GM18502 (cell line): ENCODE results near the gene GPR146.
A peak's percentile ranks its signal among the peaks of the same experiment; 100 is the strongest.
"Not testable (repeated sequence)": the region's sequence is repeated elsewhere in the genome, so short reads cannot be mapped to it uniquely, and the experiment has no call there.

Source experiments
- ATAC-seq: cut with Tn5 transposase; IDR thresholded peaks from one replicate; pipeline ENCODE4 v1.9.1; 2021; ENCODE audit warnings: mild to moderate bottlenecking; ENCODE audit not compliant: unreplicated experiment, poor library complexity

Gene GPR146

DNA sequence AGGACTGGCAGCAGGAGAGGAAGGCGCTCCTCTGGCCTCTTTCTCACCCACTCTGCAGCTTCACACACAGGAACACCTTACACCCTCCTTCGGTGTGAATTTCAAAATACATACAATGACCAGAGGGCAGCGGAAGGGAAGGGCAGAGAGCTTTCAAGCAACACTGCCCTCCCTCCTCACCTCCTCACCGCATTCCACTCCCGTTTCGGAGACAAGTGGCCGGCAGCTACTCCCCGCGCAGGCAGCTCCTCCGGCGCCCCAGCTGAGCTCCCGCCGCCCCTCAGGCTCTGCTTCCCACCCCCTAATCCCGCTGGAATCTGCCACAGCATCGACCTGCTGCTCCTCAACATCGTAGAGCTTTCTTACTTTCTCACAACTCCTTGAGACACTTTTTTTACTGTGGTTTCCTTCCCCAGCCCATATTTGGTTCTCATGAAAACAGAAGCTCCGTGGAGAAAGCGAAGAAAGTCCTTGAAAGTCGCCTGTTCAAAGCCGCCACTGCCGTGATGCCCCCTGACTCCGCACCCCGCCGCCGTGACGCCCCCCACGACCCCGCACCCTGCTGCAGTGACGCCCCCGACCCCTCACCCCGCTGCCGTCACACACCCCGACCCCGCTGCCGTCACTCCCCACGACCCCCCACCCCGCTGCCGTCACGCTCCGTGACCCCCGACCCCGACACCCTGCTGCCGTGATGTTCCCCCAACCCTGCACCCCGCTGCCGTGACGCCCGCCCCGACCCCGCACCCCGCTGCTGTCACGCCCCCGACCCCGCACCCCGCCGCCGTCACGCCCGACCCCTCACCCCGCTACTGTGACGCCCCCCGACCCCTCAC lies 29.0 kb downstream of the GPR146 start:
- no peak for ATAC-seq

GRCh38 chr7:1074018-1074417 lies 29.7 kb downstream of the GPR146 start:
- not testable (repeated sequence) for ATAC-seq

DNA sequence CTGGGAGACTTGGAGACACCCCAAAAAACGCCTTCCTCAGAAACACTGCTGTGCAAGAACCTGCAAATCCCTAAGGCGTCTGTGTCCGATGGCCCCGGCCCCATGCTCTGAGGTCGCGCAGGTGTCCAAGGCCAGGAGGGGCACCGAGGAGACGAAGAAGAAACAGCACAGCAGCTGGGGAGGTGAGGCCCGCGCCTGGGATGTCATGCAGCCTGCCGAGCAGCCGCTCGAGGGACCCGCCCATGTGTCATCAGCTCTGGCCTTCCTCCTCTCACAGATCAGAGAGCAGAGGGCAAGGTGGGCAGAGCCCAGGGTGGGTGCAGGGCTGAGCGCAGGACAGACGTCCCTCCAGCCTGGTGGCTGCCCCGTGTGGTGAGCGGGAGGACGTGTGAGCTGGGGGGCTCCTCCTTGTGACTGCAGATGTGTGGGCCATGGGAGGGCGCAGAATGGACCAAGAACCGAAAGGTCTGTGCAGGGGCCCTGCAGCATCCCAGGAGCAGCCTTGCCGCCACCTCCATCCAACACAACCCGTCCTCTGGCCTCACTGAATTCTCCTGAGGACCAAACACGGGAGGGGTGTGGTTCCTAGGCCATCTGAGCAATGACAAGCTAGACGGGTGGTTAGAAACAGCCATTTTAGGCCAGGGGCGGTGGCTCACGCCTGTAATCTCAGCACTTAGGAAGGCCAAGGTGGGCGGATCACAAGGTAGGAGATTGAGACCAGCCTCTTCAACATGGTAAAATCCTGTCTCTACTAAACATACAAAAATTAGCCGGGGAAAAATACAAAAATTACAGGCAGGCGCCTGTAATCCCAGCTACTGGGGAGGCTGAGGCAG lies 30.5 kb downstream of the GPR146 start:
- ATAC-seq: no peak

DNA sequence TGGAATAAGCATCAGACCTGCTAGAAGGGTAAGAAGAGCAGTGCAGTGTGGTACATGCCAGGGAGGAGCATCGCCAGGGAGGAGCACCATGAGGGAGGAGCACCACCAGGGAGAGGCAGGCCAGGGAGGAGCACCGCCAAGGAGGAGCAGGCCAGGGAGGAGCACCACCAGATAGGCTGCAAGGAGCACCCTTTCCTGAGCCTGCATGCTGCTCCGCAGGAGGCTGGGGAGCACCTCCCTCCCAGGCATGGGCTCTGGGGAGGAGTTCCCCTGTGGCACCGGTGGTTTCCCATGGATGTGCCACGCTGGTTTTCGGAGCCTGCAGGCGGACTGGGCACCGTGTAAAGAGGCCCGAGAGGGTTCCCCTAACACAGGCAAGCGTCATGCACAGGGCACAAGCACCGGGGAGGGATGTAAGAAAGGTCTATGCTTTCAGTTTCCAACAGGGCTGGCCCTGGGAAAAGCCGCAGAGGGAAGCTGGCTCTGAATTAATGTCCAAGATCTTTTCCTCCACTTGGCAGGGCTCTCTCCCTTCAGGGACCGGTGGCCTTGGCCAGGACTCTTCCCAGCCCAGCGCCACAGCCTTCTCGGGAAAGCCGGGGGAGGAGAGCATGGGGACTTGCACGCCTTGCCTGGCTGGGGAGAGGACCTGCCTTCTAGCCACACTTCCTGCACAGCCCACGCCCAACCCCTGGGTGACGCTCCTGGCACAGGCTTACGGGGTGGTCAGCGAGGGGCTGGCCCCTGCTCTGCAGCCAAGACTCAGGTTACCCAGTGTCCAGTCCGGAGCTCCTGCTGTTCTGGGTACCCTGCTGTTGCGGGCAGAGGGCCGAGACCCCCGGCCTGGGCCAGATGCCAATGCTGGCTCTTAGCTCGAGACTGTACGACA lies 32.1 kb downstream of the GPR146 start:
- no peak for ATAC-seq

GRCh38 chr7:1078519-1078918 lies 34.2 kb downstream of the GPR146 start:
- ATAC-seq: no peak

- ATAC-seq: no peak
These were observed 34.6 kb downstream of the GPR146 start for GRCh38 chr7:1078985-1079384.

DNA sequence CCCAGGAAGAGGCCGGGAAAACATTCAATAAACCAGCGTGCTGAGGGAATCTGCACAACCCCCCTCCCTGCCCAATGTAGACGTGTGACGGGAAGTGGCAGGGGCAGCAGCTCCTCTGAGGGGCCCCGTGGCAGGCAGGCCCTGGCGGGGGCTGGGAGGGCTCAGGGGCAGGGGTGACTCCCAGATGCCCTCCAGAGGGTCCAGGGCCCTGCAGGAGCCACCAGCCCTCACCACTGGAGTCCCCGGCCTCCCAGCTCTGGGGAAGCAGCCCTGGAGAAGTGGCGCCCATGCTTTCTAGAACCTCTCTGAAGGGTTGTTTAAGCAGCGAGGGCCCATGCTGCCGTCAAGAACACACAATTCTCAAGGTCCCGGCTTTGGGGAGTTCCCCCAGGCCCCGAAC lies 35.2 kb downstream of the GPR146 start:
- no peak for ATAC-seq

- no peak for ATAC-seq
These were observed 36.0 kb downstream of the GPR146 start for GRCh38 chr7:1080252-1080920.

DNA sequence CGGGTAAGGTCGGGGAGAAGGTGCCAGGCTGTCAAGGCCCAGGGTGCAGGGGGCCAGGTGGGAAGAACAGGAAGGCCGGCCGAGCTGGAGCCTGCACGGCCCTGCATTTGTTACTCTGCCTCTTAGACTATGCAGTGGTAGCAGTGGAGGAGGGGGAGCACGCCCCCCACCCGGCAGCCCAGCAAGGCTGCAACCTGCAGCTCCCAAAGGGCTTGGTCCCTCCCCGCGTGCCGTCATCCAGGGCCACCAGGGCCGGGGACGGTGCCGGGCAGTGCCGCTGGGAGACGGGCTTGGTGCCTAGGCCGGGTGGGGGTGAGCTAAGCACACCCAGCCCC lies 36.5 kb downstream of the GPR146 start:
- no peak for ATAC-seq

DNA sequence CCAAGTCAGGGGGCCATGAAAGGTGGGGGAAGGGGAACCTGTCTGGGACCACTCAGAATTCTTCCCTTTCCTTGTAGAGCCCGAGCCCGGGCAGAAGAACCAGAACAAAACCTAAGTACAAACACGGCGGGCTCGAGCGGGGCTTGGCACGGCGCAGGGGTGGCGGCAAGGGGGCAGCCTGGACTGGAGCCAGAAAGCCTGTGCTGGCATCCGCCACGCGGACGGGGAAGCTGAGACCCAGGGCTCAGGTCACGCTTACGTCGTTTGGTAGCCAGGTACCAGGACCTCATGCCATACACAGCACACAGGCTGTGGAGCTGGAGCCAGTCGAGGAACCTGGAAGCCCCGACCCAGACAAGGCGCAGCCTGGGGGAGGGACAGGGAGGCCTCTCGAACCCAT lies 37.0 kb downstream of the GPR146 start:
- no peak for ATAC-seq

- ATAC-seq: no peak
These were observed 37.6 kb downstream of the GPR146 start for GRCh38 chr7:1081931-1082401.

GRCh38 chr7:1083729-1084657 lies 39.6 kb downstream of the GPR146 start:
- ATAC-seq: no peak

GRCh38 chr7:1085266-1085665 lies 40.9 kb downstream of the GPR146 start:
- ATAC-seq: no peak

DNA sequence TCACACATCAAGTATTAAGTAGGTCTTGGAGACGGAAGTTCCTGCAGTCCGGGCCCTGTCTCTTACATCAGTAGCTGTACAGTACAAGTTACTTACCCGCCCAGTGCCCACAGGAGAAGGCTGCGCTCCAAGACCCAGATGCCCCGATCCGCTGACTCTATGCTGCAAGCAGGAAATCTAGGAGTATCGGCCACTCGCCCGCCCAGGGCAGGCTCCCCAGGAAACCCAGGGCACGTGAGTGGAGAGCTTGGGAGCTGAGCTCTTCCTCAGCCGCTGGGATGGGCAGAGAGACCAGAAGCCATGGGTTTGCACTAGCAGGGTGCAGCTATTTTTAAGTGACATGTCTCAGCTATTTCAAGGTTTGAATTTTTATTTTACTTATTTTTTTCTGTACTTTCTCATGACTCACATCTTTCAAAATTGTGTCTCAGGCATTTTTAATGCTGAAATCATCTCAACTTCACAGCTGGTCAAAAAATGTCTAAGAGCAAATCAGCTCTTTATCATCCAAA lies 41.6 kb downstream of the GPR146 start:
- ATAC-seq: no peak

DNA sequence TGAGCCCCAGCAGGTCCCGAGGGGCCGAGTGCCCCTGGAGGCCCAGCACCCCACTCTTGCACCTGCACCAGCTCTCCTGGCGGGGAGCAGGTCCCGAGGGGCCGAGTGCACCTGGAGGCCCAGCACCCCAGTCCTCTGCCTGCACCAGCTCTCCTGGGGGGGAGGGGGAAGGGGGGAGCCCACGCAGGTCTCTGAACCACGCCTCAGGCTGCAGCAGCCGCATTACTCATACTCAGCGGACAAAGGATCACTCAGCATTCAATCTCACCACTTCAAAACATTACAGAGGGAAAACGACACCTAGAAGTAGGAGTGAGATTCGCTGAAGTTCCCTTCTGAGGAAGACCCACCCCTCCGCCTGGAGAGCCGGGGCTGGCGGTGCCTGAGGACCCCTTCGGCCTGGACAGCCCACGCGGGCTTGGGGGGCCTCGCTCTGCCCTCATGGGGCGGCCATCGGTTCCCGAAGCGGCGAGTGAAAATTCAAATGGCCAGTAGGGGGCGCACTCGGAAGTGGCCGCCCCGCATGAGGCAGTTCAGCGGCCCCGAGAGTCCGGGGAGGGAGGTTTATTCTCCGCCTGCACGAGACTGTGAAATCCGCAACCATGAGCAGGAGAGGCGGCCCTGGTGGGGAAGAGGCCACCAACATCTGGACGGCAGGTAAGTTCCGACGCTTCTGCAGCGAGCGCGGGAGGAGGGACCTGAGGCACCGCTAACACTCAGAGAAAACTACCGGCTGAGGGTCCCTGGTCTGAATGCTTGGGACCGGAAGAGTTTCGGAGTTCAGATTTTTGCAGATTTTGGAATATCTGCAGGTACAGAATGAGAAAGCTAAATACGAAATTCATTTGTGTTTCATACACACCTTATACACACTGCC lies 42.5 kb downstream of the GPR146 start:
- ATAC-seq: peak; percentile 88

- no peak for ATAC-seq
These were observed 43.1 kb downstream of the GPR146 start for GRCh38 chr7:1087465-1087814.

GRCh38 chr7:1087952-1088920 lies 43.9 kb downstream of the GPR146 start, which contains the start of gene GPER1:
TSS of gene GPER1 (plus strand) at chr7:1088113. CDS start at chr7:1091729, 3,616 bp downstream.
- no peak for ATAC-seq
